Suprapubic skin (tissue), 4 donors: Measurements from ENCODE around the gene GATAD1. TPM values are rescaled to one million over a fixed set of nuclear protein-coding genes. Genes with fewer than 3 reads are reported as not detected.
"Not testable (repeated sequence)": the region's sequence is repeated elsewhere in the genome, so short reads cannot be mapped to it uniquely, and the experiment has no call there.

Experiments used
- DNase-seq, 2 donors: peaks; one replicate each; pipeline ENCODE4 v3.0.0-alpha.2; 2019; ENCODE audit warnings: low spot score in 2 of 2
- H3K27ac ChIP-seq: fragments of 200-600 bp; sonication (generic); one replicate; pipeline ENCODE4 v1.5.1; 2019
- H3K27me3 ChIP-seq: fragments of 200-600 bp; sonication (generic); one replicate; pipeline ENCODE4 v1.5.1; 2019
- H3K36me3 ChIP-seq: fragments of 200-600 bp; sonication (generic); one replicate; pipeline ENCODE4 v1.5.1; 2019
- H3K4me1 ChIP-seq: fragments of 200-600 bp; sonication (generic); one replicate; pipeline ENCODE4 v1.5.1; 2019
- H3K4me3 ChIP-seq: fragments of 200-600 bp; sonication (generic); one replicate; pipeline ENCODE4 v1.5.1; 2019; ENCODE audit warnings: mild to moderate bottlenecking
- H3K9me3 ChIP-seq: fragments of 200-600 bp; sonication (generic); one replicate; pipeline ENCODE4 v1.5.1; 2019
- CTCF ChIP-seq, 2 donors: fragments of 200-600 bp in 1 of 2; fragments of 450-650 bp in 1 of 2; sonication (generic) in 1 of 2; IDR thresholded peaks; one replicate each; pipeline ENCODE4 v1.5.1; 2016 to 2019; ENCODE audit warnings: antibody characterized with exemption in 2 of 2, mild to moderate bottlenecking in 1 of 2, moderate library complexity in 1 of 2
- EP300 ChIP-seq: sonication (generic); formaldehyde crosslinking; IDR thresholded peaks from one replicate; pipeline ENCODE4 v1.6.1; 2017; ENCODE audit warnings: antibody characterized with exemption
- POLR2A ChIP-seq, 2 donors: fragments of 450-650 bp; IDR thresholded peaks; one replicate each; pipeline ENCODE4 v1.6.1; 2017; ENCODE audit warnings: antibody characterized with exemption in 2 of 2, mild to moderate bottlenecking in 2 of 2, moderate library complexity in 2 of 2
- POLR2AphosphoS5 ChIP-seq, 3 donors: sonication (generic); formaldehyde crosslinking; IDR thresholded peaks; one replicate each; pipeline ENCODE4 v1.6.1; 2017; ENCODE audit warnings: antibody characterized with exemption in 3 of 3
- WGBS: methylation state at CpG from one replicate; pipeline ENCODE4 v1.1.5; 2018; 5-methylcytosine and 5-hydroxymethylcytosine counted together
- total RNA-seq, 4 donors: library from RNA; depleted of rRNA; stranded (reverse); fragments of >200 nt; gene quantifications; one replicate each; pipeline ENCODE4 v1.1.0, GENCODE V29; 2016

GATAD1 gene
- total RNA-seq, 4 donors from 2014 or later, result 11.6 to 70.6 (median 17.8) TPM

GRCh38 chr7:92462560-92462959 lies 15.3 kb downstream of the GATAD1 start:
- no peak for DNase-seq
- no peaks in the 10 kb centered on the region for H3K27me3 ChIP-seq
- WGBS, result 90% methylated on average over 3 of the region's 3 CpGs
- peaks cover 20% of the 10 kb centered on the region for H3K4me1 ChIP-seq
- no peak overlapping the region for H3K27ac ChIP-seq
- H3K36me3 ChIP-seq, result peaks cover 7% of the 10 kb centered on the region
- H3K4me3 ChIP-seq, result no peak overlapping the region
- H3K9me3 ChIP-seq, result no peaks in the 10 kb centered on the region
- TF ChIP-seq CTCF (IDR thresholded peaks at IDR 0.05), result no peak
- TF ChIP-seq POLR2A (IDR thresholded peaks at IDR 0.05), result no peak
- TF ChIP-seq EP300, result no peak
- TF ChIP-seq POLR2AphosphoS5 (IDR thresholded peaks at IDR 0.05), result no peak

DNA sequence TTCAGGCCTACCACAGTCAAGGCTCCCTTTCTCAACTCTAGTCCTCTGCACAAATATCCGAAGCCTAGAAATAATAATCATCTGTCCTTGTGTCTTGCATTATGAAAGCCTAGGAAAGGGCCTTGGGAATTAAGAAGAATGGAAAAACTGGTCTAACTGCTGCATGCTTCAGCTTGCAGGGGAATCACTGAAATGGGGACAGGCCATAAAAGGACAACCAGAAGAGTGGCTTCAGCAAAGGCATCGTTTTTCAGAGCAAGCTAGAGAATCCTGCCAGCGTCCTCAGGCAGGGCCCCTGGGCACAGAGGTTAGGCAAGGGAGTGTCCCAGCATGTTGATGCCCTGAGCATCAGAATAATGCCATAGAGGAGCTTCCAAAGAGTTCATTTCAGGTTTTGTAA lies 17.2 kb downstream of the GATAD1 start:
- Histone ChIP-seq H3K9me3 (no peaks in the 10 kb centered on the region), H3K4me1 (peaks cover 20% of the 10 kb centered on the region), H3K36me3 (peaks cover 2% of the 10 kb centered on the region), H3K27ac (peak overlapping the region; percentile 27), H3K27me3 (no peaks in the 10 kb centered on the region), H3K4me3 (no peak overlapping the region)
- TF ChIP-seq CTCF (IDR thresholded peaks at IDR 0.05) (no peak), POLR2AphosphoS5 (IDR thresholded peaks at IDR 0.05) (peak in 1 of 3 donors; percentile 33), POLR2A (IDR thresholded peaks at IDR 0.05) (no peak), EP300 (no peak)
- WGBS, result 66% methylated on average over 3 of the region's 3 CpGs
- DNase-seq, result no peak

- 85% methylated on average over 2 of the region's 2 CpGs for WGBS
- H3K4me1 ChIP-seq, result peaks cover 11% of the 10 kb centered on the region
- no peak for DNase-seq
- no peak overlapping the region for H3K27ac ChIP-seq
- no peaks in the 10 kb centered on the region for H3K27me3 ChIP-seq
- no peak for TF ChIP-seq POLR2AphosphoS5 (IDR thresholded peaks at IDR 0.05)
- H3K36me3 ChIP-seq, result peaks cover 2% of the 10 kb centered on the region
- no peak overlapping the region for H3K4me3 ChIP-seq
- H3K9me3 ChIP-seq, result no peaks in the 10 kb centered on the region
Observed at GRCh38 chr7:92466682-92467081, 19.4 kb downstream of the GATAD1 start.

DNA sequence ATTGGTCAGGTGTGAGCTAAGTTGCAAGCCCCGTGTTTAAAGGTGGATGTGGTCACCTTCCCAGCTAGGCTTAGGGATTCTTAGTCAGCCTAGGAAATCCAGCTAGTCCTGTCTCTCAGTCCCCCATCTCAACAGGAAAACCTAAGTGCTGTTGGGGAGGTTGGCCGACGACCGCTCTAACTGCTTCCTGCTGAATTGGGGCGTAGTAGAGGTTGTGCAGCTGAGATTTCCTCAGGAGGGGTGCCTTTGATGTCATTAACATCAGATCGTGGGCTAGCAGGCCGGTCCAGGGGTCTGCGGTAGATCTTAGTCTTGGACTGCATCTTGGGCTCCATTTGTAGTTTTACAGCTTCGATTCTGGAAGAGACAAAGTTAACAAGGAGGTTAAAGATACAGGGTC lies 21.3 kb downstream of the GATAD1 start:
- WGBS, result 93% methylated on average over 9 of the region's 9 CpGs
- DNase-seq, H3K36me3 ChIP-seq: not testable (repeated sequence)

GRCh38 chr7:92473989-92474388 lies 26.7 kb downstream of the GATAD1 start:
- not testable (repeated sequence) for H3K4me1 ChIP-seq, DNase-seq, H3K27ac ChIP-seq, H3K27me3 ChIP-seq, H3K9me3 ChIP-seq, H3K4me3 ChIP-seq, H3K36me3 ChIP-seq
- 63% methylated on average over 10 of the region's 10 CpGs for WGBS

More for the DNA sequence above, 21.3 kb downstream of the GATAD1 start:
- H3K4me1 ChIP-seq, result peaks cover 10% of the 10 kb centered on the region
- not testable (repeated sequence) for H3K4me3 ChIP-seq, H3K27ac ChIP-seq, H3K27me3 ChIP-seq, H3K9me3 ChIP-seq

- not testable (repeated sequence) for H3K9me3 ChIP-seq, H3K4me1 ChIP-seq, H3K27ac ChIP-seq, H3K36me3 ChIP-seq, DNase-seq, H3K4me3 ChIP-seq, H3K27me3 ChIP-seq
- 89% methylated on average over 12 of the region's 12 CpGs for WGBS
Observed at GRCh38 chr7:92475261-92475770, 28.0 kb downstream of the GATAD1 start.

- not testable (repeated sequence) for H3K4me3 ChIP-seq, H3K4me1 ChIP-seq, H3K27me3 ChIP-seq, H3K36me3 ChIP-seq, H3K27ac ChIP-seq, DNase-seq, H3K9me3 ChIP-seq
- 94% methylated on average over 11 of the region's 11 CpGs for WGBS
Observed at GRCh38 chr7:92475851-92476590, 28.7 kb downstream of the GATAD1 start.

DNA sequence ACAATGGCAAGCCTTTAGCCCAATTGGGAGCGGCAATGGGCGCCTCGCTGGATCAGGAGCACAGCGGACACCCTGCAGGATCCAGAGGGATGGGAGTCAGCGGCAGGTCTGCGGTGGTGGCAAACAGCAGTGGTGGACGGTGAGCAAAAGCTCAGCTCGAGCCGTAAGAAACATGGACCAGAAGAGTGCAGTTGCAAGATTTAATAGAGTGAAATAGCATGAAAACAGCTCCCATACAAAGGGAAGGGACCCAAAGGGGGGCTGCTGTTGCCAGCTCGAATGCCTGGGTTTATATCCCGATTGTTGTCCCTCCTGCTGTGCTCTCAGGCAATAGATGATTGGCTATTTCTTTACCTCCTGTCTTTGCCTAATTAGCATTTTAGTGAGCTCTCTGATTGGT lies 30.4 kb downstream of the GATAD1 start, which contains the start of gene ERVW-1:
Gene ERVW-1 (minus strand): TSS at position 266 of the 400 bp plus-strand sequence. CDS start 7,565 bp downstream, outside the sequence.
- not testable (repeated sequence) for H3K4me1 ChIP-seq, H3K9me3 ChIP-seq, H3K27ac ChIP-seq, DNase-seq, H3K4me3 ChIP-seq, H3K27me3 ChIP-seq, H3K36me3 ChIP-seq
- WGBS, result 96% methylated on average over 11 of the region's 11 CpGs
